ENCODE measurements around the gene MRPS34.

The MRPS34 gene

GRCh38 chr16:1745181-1745899 is 27.6 kb downstream of the MRPS34 start:
- Histone ChIP-seq H2AFZ (ENCODE audit: low read length) (no peak overlapping the region), H3K9me2 (replicated peaks; ENCODE audit: insufficient read depth, low read length) (no peaks in the 10 kb centered on the region), H3K36me3 (replicated peaks; ENCODE audit: insufficient read depth, low read length) (no peaks in the 10 kb centered on the region), H3F3A (ENCODE audit: insufficient read depth, low read length) (no peaks in the 10 kb centered on the region), H4K20me1 (ENCODE audit: insufficient read depth, low read length) (no peaks in the 10 kb centered on the region), H3K9me3 (replicated peaks; ENCODE audit: insufficient read depth, low read length) (no peaks in the 10 kb centered on the region), H3K79me2 (ENCODE audit: low read length) (no peaks in the 10 kb centered on the region), H3K27ac (ENCODE audit: low read length) (no peak overlapping the region), H3K27me3 (replicated peaks; ENCODE audit: insufficient read depth, low read length) (no peaks in the 10 kb centered on the region), H3K4me1 (ENCODE audit: low read length) (no peaks in the 10 kb centered on the region), H3K4me3 (ENCODE audit: low read length) (no peak overlapping the region), H3K4me2 (ENCODE audit: low read depth, low read length) (no peak overlapping the region), H3K9ac (ENCODE audit: low read length) (no peak overlapping the region)
- TF ChIP-seq, protein P1, sequence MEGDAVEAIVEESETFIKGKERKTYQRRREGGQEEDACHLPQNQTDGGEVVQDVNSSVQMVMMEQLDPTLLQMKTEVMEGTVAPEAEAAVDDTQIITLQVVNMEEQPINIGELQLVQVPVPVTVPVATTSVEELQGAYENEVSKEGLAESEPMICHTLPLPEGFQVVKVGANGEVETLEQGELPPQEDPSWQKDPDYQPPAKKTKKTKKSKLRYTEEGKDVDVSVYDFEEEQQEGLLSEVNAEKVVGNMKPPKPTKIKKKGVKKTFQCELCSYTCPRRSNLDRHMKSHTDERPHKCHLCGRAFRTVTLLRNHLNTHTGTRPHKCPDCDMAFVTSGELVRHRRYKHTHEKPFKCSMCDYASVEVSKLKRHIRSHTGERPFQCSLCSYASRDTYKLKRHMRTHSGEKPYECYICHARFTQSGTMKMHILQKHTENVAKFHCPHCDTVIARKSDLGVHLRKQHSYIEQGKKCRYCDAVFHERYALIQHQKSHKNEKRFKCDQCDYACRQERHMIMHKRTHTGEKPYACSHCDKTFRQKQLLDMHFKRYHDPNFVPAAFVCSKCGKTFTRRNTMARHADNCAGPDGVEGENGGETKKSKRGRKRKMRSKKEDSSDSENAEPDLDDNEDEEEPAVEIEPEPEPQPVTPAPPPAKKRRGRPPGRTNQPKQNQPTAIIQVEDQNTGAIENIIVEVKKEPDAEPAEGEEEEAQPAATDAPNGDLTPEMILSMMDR (IDR thresholded peaks at IDR 0.05; ENCODE audit: low read length): no peak
- TF ChIP-seq EZH2 (optimal IDR thresholded peaks at IDR 0.05; ENCODE audit: low read depth, low read length) (no peak), EZH2phosphoT487 (IDR thresholded peaks at IDR 0.05; ENCODE audit: low read length) (no peak)
- DNase-seq: no peak

- H3K27ac ChIP-seq (ENCODE audit: low read length): no peak overlapping the region
- no peaks in the 10 kb centered on the region for H4K20me1 ChIP-seq (ENCODE audit: insufficient read depth, low read length)
- no peaks in the 10 kb centered on the region for H3K79me2 ChIP-seq (ENCODE audit: low read length)
- no peak overlapping the region for H2AFZ ChIP-seq (ENCODE audit: low read length)
- 0 out of 2 replicates have a peak, but pooled peaks cover 2% of the 10 kb centered on the region for H3F3A ChIP-seq (ENCODE audit: insufficient read depth, low read length)
- no peaks in the 10 kb centered on the region for H3K9me3 ChIP-seq (replicated peaks; ENCODE audit: insufficient read depth, low read length)
- H3K27me3 ChIP-seq (replicated peaks; ENCODE audit: insufficient read depth, low read length): no peaks in the 10 kb centered on the region
- H3K9me2 ChIP-seq (replicated peaks; ENCODE audit: insufficient read depth, low read length): no peaks in the 10 kb centered on the region
- H3K4me3 ChIP-seq (ENCODE audit: low read length): no peak overlapping the region
- H3K4me2 ChIP-seq (ENCODE audit: low read depth, low read length): no peak overlapping the region
- no peak for DNase-seq
- no peak overlapping the region for H3K9ac ChIP-seq (ENCODE audit: low read length)
- no peaks in the 10 kb centered on the region for H3K4me1 ChIP-seq (ENCODE audit: low read length)
- no peak for TF ChIP-seq EZH2phosphoT487 (IDR thresholded peaks at IDR 0.05; ENCODE audit: low read length)
- TF ChIP-seq, protein P1 (IDR thresholded peaks at IDR 0.05; ENCODE audit: low read length): no peak
- TF ChIP-seq EZH2 (optimal IDR thresholded peaks at IDR 0.05; ENCODE audit: low read depth, low read length): no peak
- no peaks in the 10 kb centered on the region for H3K36me3 ChIP-seq (replicated peaks; ENCODE audit: insufficient read depth, low read length)
These were observed 28.5 kb downstream of the MRPS34 start for GRCh38 chr16:1744338-1744840.

DNA sequence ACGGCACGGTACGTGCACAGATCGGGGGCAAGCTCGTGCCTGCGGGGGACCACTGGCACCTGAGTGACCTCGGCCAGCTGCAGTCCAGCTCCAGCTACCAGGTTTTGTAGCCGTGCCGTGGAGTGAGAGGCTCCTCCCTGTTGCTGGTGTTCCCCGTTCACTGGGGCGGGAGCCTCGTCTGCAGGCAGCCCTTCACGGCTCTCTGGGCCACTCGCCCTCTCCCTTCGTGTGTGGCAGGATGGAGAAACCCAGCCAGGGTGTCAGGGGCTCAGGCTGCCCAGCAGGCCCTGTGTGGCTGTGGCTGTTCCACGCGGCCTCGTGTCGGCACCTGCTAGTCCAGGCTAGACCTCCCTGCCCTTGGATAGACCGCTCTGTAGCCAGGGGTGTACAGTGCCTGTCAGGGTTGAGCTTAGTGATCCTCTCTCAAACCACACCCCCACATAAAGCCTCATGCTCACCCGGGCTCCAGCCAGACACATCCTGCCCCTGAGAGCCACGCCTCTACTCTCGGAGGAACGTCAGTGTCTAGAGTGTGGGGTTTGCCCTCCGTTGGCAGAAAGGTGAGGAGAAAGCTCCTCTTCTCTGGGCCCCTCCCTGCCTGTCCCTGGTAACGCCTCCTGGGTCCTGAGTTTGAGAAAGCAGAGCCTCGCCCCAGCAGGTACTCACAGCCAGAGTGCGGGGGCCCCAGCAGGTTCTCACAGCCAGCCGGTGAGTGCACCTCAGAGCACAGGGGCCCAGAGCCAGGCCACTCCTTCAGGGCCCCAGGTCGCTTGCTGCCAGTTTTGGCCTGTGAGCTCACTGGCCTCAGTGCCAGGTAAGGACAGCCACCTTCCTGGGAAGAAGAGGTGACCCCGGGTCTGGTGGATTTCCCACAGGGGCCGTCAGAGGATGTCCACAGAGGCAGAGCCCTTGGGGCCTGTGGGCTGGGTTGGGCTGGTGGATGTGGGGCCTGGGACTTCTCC is 29.3 kb downstream of the MRPS34 start:
- H3K4me2 ChIP-seq (ENCODE audit: low read depth, low read length): no peak overlapping the region
- no peaks in the 10 kb centered on the region for H3K79me2 ChIP-seq (ENCODE audit: low read length)
- no peaks in the 10 kb centered on the region for H3K9me3 ChIP-seq (replicated peaks; ENCODE audit: insufficient read depth, low read length)
- H3K27me3 ChIP-seq (replicated peaks; ENCODE audit: insufficient read depth, low read length): no peaks in the 10 kb centered on the region
- no peaks in the 10 kb centered on the region for H3K4me1 ChIP-seq (ENCODE audit: low read length)
- no peaks in the 10 kb centered on the region for H3K36me3 ChIP-seq (replicated peaks; ENCODE audit: insufficient read depth, low read length)
- no peak for DNase-seq
- H3K9me2 ChIP-seq (replicated peaks; ENCODE audit: insufficient read depth, low read length): no peaks in the 10 kb centered on the region
- no peak overlapping the region for H3K27ac ChIP-seq (ENCODE audit: low read length)
- H2AFZ ChIP-seq (ENCODE audit: low read length): no peak overlapping the region
- H4K20me1 ChIP-seq (ENCODE audit: insufficient read depth, low read length): no peaks in the 10 kb centered on the region
- H3K4me3 ChIP-seq (ENCODE audit: low read length): no peak overlapping the region
- no peak overlapping the region for H3K9ac ChIP-seq (ENCODE audit: low read length)
- TF ChIP-seq EZH2phosphoT487 (IDR thresholded peaks at IDR 0.05; ENCODE audit: low read length) (no peak), EZH2 (optimal IDR thresholded peaks at IDR 0.05; ENCODE audit: low read depth, low read length) (no peak)
- TF ChIP-seq, protein P1 (IDR thresholded peaks at IDR 0.05; ENCODE audit: low read length): no peak
- H3F3A ChIP-seq (ENCODE audit: insufficient read depth, low read length): peaks cover 5% of the 10 kb centered on the region; the same call in 1 of the 2 replicates
